B cell (primary cell): ENCODE measurements around the gene C8A. TPM values are rescaled to one million over a fixed set of nuclear protein-coding genes. Genes with fewer than 3 reads are reported as not detected.

Source experiments
- ATAC-seq: fragments of 200-7000 bp; cut with Tn5 transposase; one replicate; pipeline ENCODE4 v1.10.0; 2021; ENCODE audit warnings: low read depth, mild to moderate bottlenecking, moderate number of reproducible peaks, moderate library complexity
- CTCF ChIA-PET: fragments of 350-600 bp; sonication (Branson Sonifier 250); formaldehyde crosslinking; loops from one replicate; lab custom pipeline; 2021; ENCODE audit warnings: antibody characterized with exemption, inconsistent platforms; lab: Charles Lee
- POLR2A ChIA-PET: fragments of 350-600 bp; sonication (Branson Sonifier 250); formaldehyde crosslinking; loops from one replicate; lab custom pipeline; 2021; ENCODE audit warnings: antibody characterized with exemption; lab: Charles Lee
- DNase-seq: peaks from one replicate; pipeline ENCODE4 v3.0.0; 2013
- H2AFZ ChIP-seq: 2 replicates; pipeline ENCODE4 v1.6.1; 2012; ENCODE audit warnings: mild to moderate bottlenecking, low read depth, low read length; ENCODE audit not compliant: insufficient read depth, poor library complexity, severe bottlenecking
- H3K27ac ChIP-seq, 2 donors: 1 replicate in 1 of 2; 2 replicates in 1 of 2; pipeline ENCODE4 v1.5.1; 2012 to 2013; ENCODE audit warnings: low read length in 2 of 2, mild to moderate bottlenecking in 2 of 2, moderate library complexity in 1 of 2
- H3K27me3 ChIP-seq, 4 experiments: fragments of 200-600 bp in 1 of 4; sonication (generic) in 1 of 4; replicated peaks in 1 of 4; 1 replicate in 2 of 4; 2 replicates in 2 of 4; pipeline versions ENCODE4 v1.6.1 to v1.7.0; 2013 to 2016; ENCODE audit warnings: low read length in 3 of 4, mild to moderate bottlenecking in 2 of 4, mixed read lengths in 1 of 4, moderate library complexity in 1 of 4; ENCODE audit not compliant: insufficient read depth in 4 of 4, control insufficient read depth in 3 of 4; ENCODE audit errors: control extremely low read depth in 1 of 4
- H3K36me3 ChIP-seq, 2 experiments: replicated peaks in 1 of 2; 1 replicate in 1 of 2; 2 replicates in 1 of 2; pipeline versions ENCODE4 v1.6.1 to v1.7.1; 2013; ENCODE audit warnings: low read length in 1 of 2; ENCODE audit not compliant: insufficient read depth in 2 of 2, control insufficient read depth in 1 of 2; ENCODE audit errors: control extremely low read depth in 1 of 2, extremely low read depth in 1 of 2
- H3K4me1 ChIP-seq, 2 donors: fragments of 200-600 bp in 1 of 2; sonication (generic) in 1 of 2; 1 replicate in 1 of 2; 2 replicates in 1 of 2; pipeline versions ENCODE4 v1.5.1 to v1.6.1; 2013 to 2017; ENCODE audit warnings: low read length in 2 of 2; ENCODE audit not compliant: control insufficient read depth in 2 of 2, insufficient read depth in 2 of 2
- H3K4me2 ChIP-seq: replicated peaks from 2 replicates; pipeline ENCODE3; 2012; ENCODE audit warnings: mild to moderate bottlenecking, low read depth, low read length; ENCODE audit not compliant: poor library complexity, severe bottlenecking
- H3K4me3 ChIP-seq, 5 experiments: fragments of 200-600 bp in 1 of 5; sonication (generic) in 1 of 5; 1 replicate in 3 of 5; 2 replicates in 2 of 5; pipeline versions ENCODE4 v1.5.1 to v1.7.0; 2011 to 2016; ENCODE audit warnings: low read length in 4 of 5, mild to moderate bottlenecking in 4 of 5, low read depth in 2 of 5, control low read depth in 1 of 5, moderate library complexity in 1 of 5; ENCODE audit not compliant: insufficient read depth in 1 of 5; ENCODE audit errors: control extremely low read depth in 1 of 5, extremely low read depth in 1 of 5
- H3K79me2 ChIP-seq: fragments of 200-600 bp; sonication (generic); one replicate; pipeline ENCODE4 v1.6.0; 2016; ENCODE audit warnings: low read length; ENCODE audit not compliant: control insufficient read depth, insufficient read depth
- H3K9ac ChIP-seq: fragments of 200-600 bp; sonication (generic); 2 replicates; pipeline ENCODE4 v1.6.1; 2017; ENCODE audit warnings: mild to moderate bottlenecking, low read length, moderate library complexity
- H3K9me3 ChIP-seq, 3 donors: one replicate each; pipeline versions ENCODE4 v1.6.1 to v1.7.1; 2013; ENCODE audit warnings: low read length in 2 of 3; ENCODE audit not compliant: control insufficient read depth in 2 of 3, insufficient read depth in 1 of 3; ENCODE audit errors: control extremely low read depth in 1 of 3
- H4K20me1 ChIP-seq: 2 replicates; pipeline ENCODE4 v1.6.0; 2012; ENCODE audit warnings: mild to moderate bottlenecking, low read length; ENCODE audit not compliant: insufficient read depth, control insufficient read depth, poor library complexity, severe bottlenecking
- H3K27ac Mint-ChIP-seq: one replicate; pipeline ENCODE4 v1.8.0; 2021; ENCODE audit warnings: mixed read lengths
- H3K27me3 Mint-ChIP-seq: one replicate; pipeline ENCODE4 v1.8.0; 2021; ENCODE audit warnings: mixed read lengths
- H3K4me1 Mint-ChIP-seq: one replicate; pipeline ENCODE4 v1.8.0; 2021; ENCODE audit warnings: mixed read lengths
- H3K4me3 Mint-ChIP-seq: one replicate; pipeline ENCODE4 v1.8.0; 2021; ENCODE audit warnings: mixed read lengths
- H3K9me3 Mint-ChIP-seq: one replicate; pipeline ENCODE4 v1.8.0; 2022; ENCODE audit warnings: mixed read lengths; ENCODE audit not compliant: insufficient read depth
- CTCF ChIP-seq: fragments of 200-600 bp; IDR thresholded peaks from one replicate; pipeline ENCODE4 v1.8.0; 2022; ENCODE audit warnings: antibody characterized with exemption, mild to moderate bottlenecking
- EZH2 ChIP-seq: IDR thresholded peaks from 2 replicates; pipeline ENCODE4 v1.6.1; 2012; ENCODE audit warnings: borderline replicate concordance, low read depth, mild to moderate bottlenecking, moderate library complexity, low read length; ENCODE audit not compliant: insufficient read depth, poor library complexity, severe bottlenecking
- WGBS: methylation state at CpG from one replicate; pipeline ENCODE4 v1.1.5; 2013; ENCODE audit warnings: missing lambda C conversion rate; ENCODE audit not compliant: insufficient coverage; 5-methylcytosine and 5-hydroxymethylcytosine counted together
- intact Hi-C: fragments of 100-400 bp; cut with micrococcal nuclease; formaldehyde crosslinking; loops from one replicate; pipeline ENCODE4 v1.10.0; 2022
- polyA plus RNA-seq: library from polyadenylated mRNA; depleted of rRNA; stranded (reverse); fragments of >200 nt; gene quantifications from 2 replicates; pipeline ENCODE4 v1.2.3, GENCODE V29; 2012
- total RNA-seq, 2 donors: library from RNA; stranded (reverse); fragments of 120-200 nt in 1 of 2; gene quantifications; 1 replicate in 1 of 2; 2 replicates in 1 of 2; pipeline versions ENCODE4 v1.2.3 to v1.2.4, GENCODE V29; 2013 to 2022

C8A gene
- total and polyA plus RNA-seq, 2 donors (not counting 1 experiment from before 2014, with no cell fraction given): not detected

- no peak overlapping the region for H3K4me3 Mint-ChIP-seq
- no peak overlapping the region for H2AFZ ChIP-seq
- CTCF ChIA-PET: no interaction called here
- no peaks in the 10 kb centered on the region for H3K9me3 ChIP-seq
- H3K27me3 ChIP-seq: no peaks in the 10 kb centered on the region
- H3K27me3 Mint-ChIP-seq: peaks cover 2% of the 10 kb centered on the region
- no peak overlapping the region for H3K27ac ChIP-seq
- no peak overlapping the region for H3K4me3 ChIP-seq
- ATAC-seq (no peak), DNase-seq (no peak)
- POLR2A ChIA-PET: no interaction called here
- H3K4me1 ChIP-seq: no peaks in the 10 kb centered on the region
- H3K79me2 ChIP-seq: no peaks in the 10 kb centered on the region
- WGBS: 89% methylated on average over 2 of the region's 2 CpGs
- H3K9ac ChIP-seq: no peak overlapping the region
- H3K4me2 ChIP-seq: no peak overlapping the region
- no peaks in the 10 kb centered on the region for H3K36me3 ChIP-seq
- no peaks in the 10 kb centered on the region for H3K9me3 Mint-ChIP-seq
- no peaks in the 10 kb centered on the region for H4K20me1 ChIP-seq
- H3K27ac Mint-ChIP-seq: no peak overlapping the region
- H3K4me1 Mint-ChIP-seq: no peaks in the 10 kb centered on the region
- no peak for TF ChIP-seq CTCF
- no peak for TF ChIP-seq EZH2
- intact Hi-C loops: no loop called here
These were observed 43.4 kb downstream of the C8A start for GRCh38 chr1:56898005-56898373.

- H3K4me1 Mint-ChIP-seq: no peaks in the 10 kb centered on the region
- no CpG with 5 or more reads among the region's 2 CpGs for WGBS
- peaks cover 2% of the 10 kb centered on the region for H3K27me3 Mint-ChIP-seq
- Histone ChIP-seq H4K20me1 (no peaks in the 10 kb centered on the region), H3K27ac (no peak overlapping the region), H3K9me3 (no peaks in the 10 kb centered on the region), H2AFZ (no peak overlapping the region), H3K4me1 (no peaks in the 10 kb centered on the region), H3K79me2 (no peaks in the 10 kb centered on the region), H3K9ac (no peak overlapping the region), H3K4me3 (no peak overlapping the region), H3K4me2 (no peak overlapping the region), H3K27me3 (no peaks in the 10 kb centered on the region), H3K36me3 (no peaks in the 10 kb centered on the region)
- intact Hi-C loops: no loop called here
- ATAC-seq (no peak), DNase-seq (no peak)
- ChIA-PET POLR2A (no interaction called here), CTCF (no interaction called here)
- no peak overlapping the region for H3K27ac Mint-ChIP-seq
- TF ChIP-seq EZH2: no peak
- TF ChIP-seq CTCF: no peak
- no peak overlapping the region for H3K4me3 Mint-ChIP-seq
- H3K9me3 Mint-ChIP-seq: no peaks in the 10 kb centered on the region
These were observed 44.3 kb downstream of the C8A start for GRCh38 chr1:56898879-56899278.
